Measurements from ENCODE around the gene MSI2.
A peak's percentile ranks its signal among the peaks of the same experiment; 100 is the strongest.

Gene MSI2

DNA sequence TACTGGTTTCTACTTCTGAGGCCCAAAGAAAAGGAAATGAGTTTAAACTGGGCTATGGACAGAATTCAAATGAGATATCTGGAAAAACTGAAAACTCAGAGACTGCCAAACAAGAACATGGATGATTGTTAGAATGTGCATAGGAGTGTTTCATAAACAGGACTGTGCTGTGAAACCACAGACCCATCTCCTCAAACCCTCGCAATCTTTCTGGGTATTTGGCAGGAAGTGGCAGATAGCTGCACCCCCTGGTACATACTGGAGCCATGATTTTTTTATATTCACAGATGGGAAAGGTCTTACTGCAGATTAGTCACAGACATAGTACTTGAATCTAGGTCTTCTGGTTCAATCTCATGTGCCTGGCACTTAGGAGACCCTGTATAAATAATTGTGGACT, 343.8 kb downstream of the MSI2 start:
- DNase-seq (ENCODE audit: low spot score), result no peak

DNA sequence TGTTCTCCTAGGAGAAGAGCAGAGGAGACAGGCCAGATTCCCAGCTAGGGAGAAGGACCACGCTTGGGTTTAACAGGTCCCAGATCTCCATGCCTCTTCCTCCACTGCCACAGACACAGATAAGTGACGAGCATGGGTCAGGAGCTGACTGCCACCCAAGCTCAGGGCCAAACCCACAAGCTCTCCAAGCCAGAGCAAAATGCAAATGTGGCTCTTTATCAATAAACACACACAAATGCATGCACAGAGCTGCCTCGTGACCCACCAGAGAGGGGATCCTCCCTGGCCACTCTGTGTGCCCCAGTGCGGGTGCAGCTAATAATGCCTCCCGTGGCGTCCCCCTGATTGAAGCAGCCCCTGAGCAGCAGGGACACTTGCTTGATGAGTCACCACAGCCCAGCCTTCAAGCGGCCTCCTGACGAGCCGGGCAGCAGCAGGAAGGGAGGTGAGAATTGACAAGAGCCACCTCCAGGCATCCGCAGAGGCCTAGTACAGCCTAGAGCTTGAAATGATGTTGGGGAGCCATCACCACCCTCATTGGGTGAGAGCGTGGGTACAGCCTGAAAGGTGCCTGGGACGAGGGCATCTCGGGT, 344.9 kb downstream of the MSI2 start:
- no peak for DNase-seq (ENCODE audit: low spot score)

DNA sequence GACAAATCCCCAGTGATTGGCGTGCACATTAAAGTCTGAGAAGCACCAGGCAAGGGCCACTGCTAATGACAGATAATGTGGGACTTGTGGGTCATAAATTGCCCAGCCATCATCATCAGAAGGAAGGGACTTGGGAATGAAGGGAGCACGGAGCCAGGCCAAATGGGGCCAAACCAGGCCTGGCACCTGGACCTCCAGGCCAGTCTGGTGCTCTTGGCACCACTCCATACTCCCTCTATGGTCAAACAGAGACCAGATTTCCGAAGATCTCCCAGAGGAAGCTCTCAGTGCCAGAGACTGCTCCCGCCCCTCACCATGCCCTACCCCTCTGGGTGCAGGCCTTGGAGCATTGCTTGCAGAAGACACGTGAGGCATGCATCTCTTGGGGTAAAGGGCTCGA, 346.6 kb downstream of the MSI2 start:
- no peak for DNase-seq (ENCODE audit: low spot score)

DNA sequence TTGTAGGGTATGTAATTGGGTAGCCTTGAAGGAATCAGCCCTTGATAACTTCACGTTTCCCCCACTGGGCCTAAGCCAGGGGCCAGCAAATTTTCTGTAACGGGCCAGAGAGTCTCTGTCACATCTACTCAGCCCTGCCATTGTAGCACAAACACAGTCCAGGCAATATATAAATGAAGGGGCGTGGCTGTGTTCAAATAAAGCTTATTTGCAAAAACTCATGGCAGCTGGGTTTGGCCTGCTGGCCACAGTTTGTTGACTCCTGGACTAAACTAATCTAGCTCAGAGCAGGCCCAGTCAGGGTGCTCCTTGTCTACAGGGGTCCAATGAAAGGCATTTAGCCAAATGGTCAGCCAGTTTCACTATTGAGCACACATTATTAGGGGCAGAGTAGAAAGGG, 347.2 kb downstream of the MSI2 start:
- no peak for DNase-seq (ENCODE audit: low spot score)

DNA sequence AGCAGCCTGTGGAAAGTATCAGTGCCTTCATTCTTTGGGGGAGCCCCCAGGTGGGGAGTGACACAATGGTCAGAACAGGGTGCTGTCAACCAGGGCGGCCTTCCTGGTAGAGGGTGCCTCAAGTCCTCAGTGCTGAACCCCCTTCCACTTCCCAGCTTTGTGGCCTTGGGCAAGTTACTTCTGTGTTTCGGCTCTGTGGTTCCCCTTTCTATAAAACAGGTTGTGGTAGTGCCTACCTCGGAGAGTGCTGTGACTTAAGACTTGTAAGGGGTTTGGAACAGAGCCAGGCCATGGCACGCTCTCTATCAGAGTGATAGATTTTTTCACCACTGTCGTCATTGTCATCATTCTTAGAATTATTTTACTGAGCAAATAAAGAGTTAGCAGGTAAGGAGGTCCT, 347.7 kb downstream of the MSI2 start:
- no peak for DNase-seq (ENCODE audit: low spot score)

DNA sequence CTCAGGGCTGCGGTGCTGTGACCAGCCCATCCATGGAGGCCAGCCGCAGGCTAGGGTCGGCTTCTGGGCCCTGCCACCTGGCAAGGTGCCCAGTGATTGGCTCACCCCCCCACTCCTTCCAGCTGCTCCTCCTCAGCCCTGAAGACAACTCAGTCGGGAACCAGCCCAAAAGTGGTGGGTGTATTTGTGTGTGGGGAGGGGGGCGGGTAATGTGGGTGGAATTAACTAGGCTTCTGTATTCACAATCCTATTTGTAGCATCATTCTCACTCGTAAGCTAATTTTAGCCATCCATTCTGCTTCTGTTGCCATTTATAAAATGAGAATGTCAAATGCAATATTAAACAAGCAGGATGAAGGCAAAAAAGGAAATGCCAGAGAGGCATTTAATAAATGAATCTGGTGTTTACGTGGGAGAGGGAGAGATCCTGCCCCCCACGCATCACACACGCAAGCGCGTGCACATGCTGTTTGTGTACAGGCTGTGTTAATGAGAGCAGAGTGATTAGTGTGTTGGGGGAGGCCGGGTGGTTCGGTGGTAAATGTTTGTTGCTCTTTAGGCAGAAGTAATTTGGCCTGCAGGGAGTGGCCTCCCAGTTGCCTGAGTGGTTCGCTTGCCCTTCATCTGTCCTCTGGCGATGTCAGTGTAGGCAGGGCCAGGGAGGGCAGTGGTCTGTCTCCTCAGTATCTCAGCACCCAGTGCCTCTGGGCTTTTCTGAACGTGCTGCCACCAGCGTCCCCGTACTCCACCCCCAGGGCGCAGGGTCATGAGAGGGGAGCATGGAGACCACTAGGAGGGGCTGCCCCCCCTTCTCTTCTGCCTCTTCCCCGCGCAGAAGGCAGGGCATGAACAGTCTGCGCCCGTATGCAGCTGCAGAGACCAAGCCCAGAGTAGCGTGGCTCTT, 348.7 kb downstream of the MSI2 start:
- peak; percentile 64 for DNase-seq (ENCODE audit: low spot score)

DNA sequence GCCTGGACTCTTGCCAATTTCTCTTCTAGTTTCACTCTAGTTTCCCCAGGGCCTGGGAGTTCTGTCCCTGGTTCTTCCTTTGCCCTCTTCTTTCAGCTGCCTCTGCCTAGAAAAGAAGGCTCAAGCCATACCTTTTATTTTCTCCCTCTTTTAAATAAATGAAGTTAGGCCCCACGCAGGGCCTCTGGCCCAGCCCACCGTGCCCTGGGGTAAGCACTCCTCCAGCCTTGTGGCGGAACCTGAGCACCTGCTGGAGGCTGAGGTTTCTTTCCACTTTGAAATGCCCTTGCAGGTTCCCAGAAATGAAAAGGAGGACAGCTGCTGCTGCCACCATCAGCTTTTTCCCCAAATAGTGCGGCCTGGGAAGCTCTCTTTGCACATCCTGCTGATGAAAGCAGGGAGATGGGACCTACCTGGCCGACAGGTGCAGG, 349.4 kb downstream of the MSI2 start:
- DNase-seq (ENCODE audit: low spot score), result peak; percentile 57

DNA sequence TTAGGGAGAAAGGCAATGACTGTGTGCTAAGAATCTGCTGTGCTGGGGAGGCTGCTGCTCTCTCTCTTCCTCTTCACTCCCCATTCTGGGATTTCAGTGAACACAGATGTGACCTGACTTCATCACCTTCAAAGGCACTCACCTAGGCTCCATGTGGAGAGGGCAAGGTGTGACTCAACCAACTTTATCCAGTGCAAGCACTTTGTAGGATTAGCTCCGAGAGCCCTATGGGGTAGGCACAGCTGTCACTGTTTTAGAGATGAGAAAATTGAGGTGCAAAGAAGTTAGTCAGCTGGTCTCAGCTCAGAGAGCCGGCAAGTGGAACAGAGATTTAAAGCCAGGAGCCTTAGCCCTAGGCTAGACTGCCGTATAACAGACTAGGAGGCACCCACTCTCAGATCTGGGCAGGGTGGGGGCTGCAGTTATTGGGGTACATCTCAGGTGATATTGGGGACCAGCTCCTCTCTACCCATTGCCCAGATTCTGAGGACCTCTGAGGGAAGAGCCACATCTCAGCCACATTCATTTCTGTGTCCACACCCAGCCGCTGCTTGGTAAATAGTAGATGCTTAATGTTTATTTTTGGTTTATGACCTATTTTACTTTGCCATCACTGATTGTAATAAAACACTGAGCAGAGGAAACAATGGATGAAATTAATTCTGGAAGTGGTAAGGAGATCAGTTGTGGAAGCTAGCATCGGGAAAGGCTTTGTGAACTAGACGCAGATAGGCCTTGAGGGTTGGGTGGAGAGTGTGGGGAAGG, 350.0 kb downstream of the MSI2 start:
- DNase-seq (ENCODE audit: low spot score), result no peak

DNA sequence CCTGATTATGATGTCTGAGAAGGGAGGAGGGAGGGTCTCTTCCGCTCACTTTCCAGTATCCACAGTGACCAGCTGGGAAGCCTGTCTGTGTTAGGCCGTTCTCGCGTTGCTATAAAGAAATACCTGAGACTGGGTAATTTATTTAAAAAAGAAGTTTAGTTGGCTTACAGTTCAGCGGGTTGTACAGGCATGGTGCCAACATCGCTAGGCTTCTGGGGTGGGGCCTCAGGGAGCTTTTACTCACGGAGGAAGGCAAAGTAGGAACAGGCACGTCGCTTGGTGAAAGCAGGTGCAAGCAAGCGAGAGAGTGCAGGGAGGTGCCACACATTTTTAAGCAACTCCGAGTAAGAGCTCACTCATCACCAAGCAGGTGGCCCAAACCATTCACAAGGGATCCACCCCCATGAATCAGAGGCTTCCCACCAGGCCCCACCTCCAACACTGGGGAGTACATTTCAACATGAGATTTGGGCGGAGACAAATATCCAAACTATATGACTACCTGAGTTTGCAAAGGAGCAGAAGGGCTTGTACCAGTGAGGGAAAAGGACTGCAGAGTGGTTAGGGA, 351.3 kb downstream of the MSI2 start:
- no peak for DNase-seq (ENCODE audit: low spot score)

DNA sequence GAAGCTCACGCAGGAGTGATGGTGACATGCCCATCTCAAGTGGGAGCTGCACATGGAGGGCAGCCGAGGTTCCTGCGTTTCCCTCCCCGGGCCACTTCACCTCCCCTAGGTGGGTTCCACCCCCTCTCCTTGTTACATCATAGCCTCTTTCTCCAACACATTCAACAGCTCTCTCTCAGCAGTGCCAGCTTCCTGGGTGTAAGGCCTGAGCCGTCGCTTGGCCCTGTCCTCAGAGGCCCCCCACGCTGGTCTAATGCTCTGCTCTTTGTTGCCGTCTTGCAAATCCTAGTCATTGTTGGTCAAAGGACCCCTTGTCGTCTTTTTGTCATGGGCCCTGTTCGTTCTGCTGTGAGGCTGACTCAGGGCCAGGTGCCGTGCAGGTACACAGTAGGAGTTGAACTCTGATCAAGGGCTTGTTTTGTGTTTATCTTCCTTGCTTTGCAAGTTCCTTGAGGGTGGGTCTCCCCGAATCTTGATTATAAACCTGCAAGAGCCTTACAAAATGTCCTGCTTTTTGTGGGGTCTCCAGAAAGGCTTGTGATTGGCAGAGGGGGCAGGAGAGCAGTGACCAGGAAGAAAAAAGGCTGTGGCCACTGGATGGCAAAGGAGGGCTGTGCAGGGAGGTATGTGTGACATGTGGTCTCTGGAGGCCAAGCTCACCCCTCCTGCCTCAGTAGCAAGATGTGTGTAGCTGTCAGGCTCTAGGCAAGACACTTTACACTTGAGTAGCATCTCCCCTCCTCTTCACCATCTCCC, 352.2 kb downstream of the MSI2 start:
- DNase-seq (ENCODE audit: low spot score), result no peak

DNA sequence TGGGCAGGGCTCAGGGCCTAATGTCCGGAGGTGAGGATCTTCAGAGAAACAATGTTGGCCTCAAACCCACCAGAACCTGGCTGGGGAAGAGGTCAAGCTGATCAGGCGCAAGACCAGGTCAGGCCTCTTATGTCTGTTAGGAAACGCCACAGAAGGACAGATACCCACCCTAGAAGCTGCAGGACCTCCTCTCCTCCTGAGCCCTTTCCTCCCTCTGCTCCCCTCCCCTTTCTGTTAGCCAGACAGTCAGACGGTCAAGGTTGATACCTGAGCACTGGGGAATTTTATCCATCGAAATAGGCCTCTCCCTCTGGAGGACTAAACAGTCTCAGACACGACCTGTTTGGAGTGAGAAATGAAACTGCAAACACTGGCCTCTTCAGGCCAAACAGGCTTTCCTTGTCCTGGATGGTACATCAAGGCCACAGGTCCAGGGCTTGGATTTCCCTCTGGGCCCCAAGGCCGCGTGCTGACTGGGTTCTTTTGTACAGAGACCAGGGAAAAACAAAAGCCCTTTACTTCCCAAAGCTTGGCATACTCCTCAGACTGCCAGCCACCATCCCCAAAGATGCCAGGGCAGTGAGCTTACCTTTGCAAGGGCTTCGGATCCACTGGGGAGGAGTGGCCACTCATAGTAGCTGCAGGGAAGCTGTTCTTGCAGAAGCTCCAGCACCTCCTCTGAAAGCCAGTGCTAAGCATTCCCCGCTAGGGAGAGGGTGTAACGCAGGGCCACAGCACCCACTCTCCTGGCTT, 353.0 kb downstream of the MSI2 start:
- DNase-seq (ENCODE audit: low spot score), result no peak

DNA sequence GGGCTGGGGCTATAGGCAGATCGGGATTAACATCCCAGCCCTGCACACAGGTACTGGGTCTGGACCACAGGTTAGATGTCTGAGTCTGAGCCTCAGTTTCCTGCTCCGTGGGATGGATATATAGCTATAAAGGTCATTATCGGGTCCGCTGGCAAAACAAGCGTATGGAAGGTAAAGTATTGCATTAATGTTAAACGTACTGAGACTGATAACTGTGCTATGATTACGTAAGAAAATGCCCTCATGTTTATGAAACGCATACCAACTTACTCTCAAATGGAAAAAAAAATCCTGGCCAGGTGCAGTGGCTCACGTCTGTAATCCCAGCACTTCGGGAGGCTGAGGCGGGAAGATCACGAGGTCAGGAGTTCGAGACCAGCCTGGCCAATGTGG, 353.6 kb downstream of the MSI2 start:
- no peak for DNase-seq (ENCODE audit: low spot score)

DNA sequence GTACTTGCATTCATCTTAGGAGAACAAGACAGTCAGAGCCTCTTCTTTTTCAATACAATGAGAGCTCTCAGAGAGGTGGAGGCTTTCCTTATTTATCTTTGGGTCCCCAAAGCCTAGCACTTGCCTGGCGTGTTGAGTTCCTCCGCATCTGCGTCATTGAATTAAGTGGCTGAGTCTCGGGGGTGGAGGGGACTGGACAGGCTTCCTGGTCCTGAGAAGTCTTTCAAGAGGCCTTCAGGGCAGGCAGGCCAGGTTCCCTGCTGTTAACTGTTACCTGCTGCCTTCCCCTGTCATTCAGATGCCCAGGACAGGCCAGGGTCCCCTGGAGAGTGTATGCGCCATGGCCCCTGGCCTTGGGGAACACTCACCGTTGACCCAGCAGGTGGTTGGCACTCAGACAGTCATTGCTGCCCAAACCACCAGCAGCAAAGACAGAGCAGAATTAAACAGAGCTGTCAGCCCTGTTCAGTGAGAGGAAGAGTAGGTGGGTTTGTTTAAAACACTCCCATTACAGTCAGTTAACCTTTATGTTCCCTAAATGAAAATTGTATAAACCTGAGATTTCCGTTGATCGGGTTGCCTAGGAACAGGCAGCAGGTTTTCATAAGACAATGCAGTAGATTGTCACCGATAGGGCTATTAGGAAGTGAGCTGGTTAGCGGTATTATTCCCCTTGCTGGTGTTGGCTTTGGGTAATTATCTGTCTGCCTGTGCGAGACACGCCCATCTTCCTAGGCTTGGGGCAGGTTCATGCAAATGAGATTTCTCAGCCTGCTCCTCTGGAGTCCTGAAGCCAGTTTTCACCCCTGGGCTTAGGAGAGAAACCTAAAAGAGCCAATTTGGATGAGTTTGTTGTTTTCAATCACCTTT, 356.1 kb downstream of the MSI2 start:
- no peak for DNase-seq (ENCODE audit: low spot score)

DNA sequence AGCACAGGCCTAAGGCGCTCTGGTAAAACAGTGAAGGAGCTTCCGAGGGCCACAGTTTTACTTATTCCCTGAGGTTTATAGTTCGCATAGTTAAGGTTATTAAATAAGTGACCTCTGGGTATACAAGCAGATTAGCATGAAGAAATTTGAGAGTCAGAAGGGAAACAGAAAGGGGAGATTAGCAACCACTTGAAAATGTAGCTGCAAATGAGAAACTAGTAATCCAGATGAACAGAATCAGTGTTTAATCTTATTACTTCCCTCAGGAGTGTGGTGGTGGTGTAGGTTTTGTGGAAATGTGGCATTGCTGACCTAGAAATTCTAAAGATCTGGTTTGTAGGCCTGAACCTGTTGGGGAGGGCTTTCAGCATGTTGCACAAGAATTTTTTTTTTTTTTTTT, 358.4 kb downstream of the MSI2 start:
- DNase-seq (ENCODE audit: low spot score), result no peak

DNA sequence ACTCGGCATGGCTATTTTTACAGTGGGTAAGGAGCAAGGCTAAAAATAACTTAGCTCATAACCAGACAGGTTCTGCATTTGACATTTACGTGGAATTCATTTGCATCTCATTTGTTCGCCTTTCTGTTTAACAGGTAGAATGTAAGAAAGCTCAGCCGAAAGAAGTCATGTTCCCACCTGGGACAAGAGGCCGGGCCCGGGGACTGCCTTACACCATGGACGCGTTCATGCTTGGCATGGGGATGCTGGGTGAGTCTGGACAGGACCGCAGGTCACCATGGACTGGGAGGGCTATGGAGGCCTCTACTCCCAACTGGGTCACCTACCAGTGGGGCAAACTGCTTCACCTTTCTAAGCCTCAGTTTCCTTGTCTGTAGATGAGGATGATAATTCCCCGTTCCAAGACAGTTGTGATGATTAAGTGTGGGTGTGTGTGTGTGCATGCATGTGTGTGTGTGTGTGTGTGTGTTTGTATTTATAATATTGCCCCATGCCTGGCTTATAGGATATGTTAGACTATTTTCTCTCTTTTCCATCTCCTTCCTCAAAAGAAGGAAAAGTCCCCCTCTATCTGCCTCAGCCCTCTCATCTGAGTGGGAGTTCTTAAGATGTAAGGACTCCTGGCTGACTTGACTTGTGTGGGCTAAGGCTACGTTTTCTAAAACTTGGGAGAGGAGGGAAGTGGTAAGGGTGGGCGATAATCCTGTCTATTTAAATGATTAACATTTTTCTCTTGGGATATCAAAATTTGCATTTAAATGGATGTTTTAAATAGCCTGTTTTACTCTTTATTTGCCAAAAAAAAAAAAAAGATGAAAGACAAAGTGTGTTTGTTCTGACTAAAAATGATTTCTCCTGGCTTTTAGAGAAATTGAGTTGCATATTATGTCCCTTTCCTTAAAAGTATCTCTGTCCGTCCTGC, 359.8 kb downstream of the MSI2 start:
- peak; percentile 50 for DNase-seq (ENCODE audit: low spot score)

DNA sequence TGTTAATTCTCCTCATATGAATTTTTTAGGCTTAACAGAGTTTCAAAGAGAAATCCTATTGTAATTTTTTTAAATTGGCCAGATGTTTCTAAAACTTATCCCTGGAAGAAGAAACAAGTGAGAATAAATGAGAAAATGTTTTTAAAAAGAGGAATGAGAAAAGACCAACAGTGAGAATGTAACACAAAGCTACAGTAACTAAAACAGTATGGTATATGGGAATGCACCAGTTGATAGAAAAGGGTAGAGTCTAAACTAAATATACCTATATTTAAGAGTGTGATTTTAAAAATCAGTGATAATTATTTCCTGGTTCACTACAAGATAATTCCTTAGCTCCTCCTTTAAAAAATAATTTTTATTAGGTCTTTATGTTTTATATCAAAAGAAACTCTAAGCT, 360.9 kb downstream of the MSI2 start:
- no peak for DNase-seq (ENCODE audit: low spot score)

DNA sequence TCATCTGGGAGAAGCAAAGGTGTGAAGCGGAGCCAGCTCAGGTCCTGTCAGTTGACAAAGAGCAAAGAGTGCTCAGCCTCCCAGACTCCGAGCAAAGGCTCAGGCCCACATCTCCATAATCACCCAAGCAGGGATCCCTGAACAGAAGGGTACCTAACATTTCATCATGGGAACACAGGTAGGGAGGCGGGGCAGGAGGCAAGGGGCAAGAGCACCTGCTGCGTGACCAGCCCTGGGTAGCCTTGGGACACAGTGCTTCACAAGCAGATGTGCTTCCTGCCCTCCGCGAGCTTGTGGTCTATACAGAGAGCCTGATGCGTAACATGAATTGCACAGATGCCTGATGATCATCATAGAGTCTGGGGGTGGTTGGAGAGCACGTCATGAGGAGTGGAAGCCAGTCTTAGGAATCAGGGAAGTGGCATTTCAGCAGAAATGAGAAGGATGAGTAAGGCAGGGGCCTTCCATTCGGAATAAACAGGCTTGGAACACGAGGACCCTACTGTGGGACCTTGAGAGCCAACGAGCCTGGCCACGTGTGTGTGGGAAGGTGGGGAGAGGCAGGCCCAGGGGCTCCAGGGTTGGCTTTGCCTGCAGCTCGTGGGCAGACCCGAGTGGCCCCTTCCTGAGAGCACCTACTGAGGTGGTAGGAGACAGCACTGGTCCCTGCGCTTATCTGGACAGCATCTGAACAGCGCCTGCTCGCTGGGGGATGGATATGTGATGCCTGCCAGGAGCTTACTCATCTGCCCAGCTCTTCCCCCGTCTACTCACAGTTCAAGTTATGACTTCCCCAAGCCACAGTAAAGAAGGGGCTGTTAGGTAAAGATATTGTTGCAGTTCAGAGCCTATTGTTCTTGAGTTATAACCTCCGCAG, 363.0 kb downstream of the MSI2 start:
- DNase-seq (ENCODE audit: low spot score), result no peak

DNA sequence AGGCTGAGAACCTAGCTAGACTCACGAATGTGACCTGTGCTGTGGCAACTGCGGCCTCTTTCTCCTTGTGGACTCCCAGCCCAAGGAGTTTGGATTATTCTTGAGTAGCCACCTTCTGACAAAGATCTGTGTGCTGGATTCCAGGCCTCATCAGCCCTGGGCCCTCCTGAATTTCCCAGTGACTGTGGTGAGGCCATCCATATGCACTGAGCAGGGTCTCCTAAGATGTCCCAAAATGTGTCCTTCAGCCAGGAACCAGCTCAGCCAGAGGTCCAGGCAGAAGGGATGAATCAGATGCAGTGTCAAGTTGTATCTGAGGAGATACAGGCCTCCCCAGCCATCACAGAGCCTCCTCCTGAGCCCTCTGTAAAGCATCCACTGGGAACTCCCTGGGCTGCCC, 364.3 kb downstream of the MSI2 start:
- no peak for DNase-seq (ENCODE audit: low spot score)

All from putamen (tissue), 1 donor.